ENCODE measurements around the gene ABHD16A.

The ABHD16A gene

DNA sequence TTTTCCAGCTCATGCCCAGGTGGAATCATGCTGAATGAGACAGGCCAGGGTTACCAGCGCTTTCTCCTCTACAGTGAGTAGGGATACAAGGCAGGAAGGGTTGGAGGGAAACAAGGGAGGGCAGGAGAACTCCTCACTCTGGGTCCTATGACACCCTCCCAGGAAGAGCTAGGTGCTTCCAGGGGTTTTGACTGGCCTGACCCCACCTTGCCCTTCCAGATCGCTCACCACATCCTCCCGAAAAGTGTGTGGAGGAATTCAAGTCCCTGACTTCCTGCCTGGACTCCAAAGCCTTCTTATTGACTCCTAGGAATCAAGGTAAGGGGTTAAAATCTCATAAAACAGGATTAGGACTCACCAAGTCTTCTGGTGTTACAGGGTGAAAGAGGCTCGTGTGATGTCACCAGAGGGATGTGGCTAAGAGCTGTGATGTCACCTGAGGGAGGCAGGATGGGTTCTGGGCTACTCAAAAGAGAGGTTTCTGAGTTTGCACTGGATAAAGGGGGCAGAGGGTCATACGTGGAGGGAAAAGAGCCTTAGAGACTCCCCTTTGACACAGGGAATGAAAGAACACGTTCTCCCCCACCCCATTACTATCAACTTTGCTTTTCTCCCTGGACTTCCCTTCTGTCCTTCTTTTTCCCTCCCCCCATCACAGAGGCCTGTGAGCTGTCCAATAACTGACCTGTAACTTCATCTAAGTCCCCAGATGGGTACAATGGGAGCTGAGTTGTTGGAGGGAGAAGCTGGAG lies 45.5 kb downstream of the ABHD16A start:
- TF ChIP-seq ZNF565 (CRISPR knock-in tag; conservative IDR thresholded peaks at IDR 0.05; ENCODE audit: low read depth) (no peak), CREB5 (CRISPR knock-in tag; IDR thresholded peaks at IDR 0.05; ENCODE audit: low read depth) (no peak), GLIS3 (CRISPR knock-in tag; IDR thresholded peaks at IDR 0.05) (no peak), PPARA (CRISPR knock-in tag; IDR thresholded peaks at IDR 0.05; ENCODE audit: borderline replicate concordance) (no peak), PATZ1 (CRISPR knock-in tag; IDR thresholded peaks at IDR 0.05; ENCODE audit: borderline replicate concordance) (no peak), ZFP3 (CRISPR knock-in tag; IDR thresholded peaks at IDR 0.05) (no peak), ZNF70 (CRISPR knock-in tag; IDR thresholded peaks at IDR 0.05) (no peak), TCF4 (CRISPR knock-in tag; IDR thresholded peaks at IDR 0.05; ENCODE audit: borderline replicate concordance) (no peak), ZFP30 (CRISPR knock-in tag; IDR thresholded peaks at IDR 0.05) (no peak), ISL1 (CRISPR knock-in tag; IDR thresholded peaks at IDR 0.05) (no peak)
- ATAC-seq = no peak

DNA sequence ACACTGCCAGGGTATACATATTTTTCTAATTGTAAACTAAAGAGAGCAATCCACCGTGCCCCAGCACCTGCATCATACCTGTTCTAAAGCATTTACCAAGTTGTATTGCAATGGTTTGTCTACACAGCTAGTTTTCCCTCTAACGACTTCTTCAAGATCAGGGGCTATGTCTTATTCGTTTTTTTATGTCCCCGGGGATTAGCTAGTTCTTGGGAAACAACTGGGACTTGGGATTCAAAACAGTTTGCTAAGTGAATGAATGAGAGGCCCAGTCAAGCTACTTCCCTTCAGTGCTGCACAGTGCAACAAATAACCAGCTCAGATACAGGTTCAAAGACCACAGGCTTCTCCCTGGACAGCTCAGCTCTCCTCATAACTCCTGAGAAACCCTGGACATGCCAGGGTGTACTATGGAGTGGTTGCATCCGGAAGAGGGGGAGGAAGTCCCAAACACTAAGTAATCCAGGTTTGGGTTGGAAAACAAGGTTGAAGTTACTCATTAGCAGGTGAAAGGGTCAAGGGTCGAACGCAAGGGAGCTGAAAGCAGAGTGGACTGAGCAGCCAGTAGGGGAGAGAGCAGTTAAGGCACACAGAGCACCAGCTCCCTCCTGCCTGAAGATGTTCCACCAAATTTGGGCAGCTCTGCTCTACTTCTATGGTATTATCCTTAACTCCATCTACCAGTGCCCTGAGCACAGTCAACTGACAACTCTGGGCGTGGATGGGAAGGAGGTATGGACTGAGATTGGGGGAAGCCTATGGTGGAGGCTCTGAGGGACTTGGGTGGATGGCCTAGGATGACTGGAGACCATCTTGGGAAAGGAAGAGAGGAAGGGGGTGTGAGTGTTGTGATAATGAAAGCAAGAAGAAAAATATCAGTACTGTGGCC lies 47.5 kb downstream of the ABHD16A start, which contains the start of gene APOM:
Gene APOM, plus strand, starts transcription at position 546 of the 889 bp plus-strand sequence. Its CDS starts 73 bp downstream, at position 619.
- no peak for ATAC-seq
- TF ChIP-seq TOX (CRISPR knock-in tag; IDR thresholded peaks at IDR 0.05; ENCODE audit: borderline replicate concordance) = no peak
- TF ChIP-seq ZNF70 (CRISPR knock-in tag; IDR thresholded peaks at IDR 0.05) = no peak
- no peak for TF ChIP-seq RARB (CRISPR knock-in tag; IDR thresholded peaks at IDR 0.05)
- no peak for TF ChIP-seq ARNTL (CRISPR knock-in tag; IDR thresholded peaks at IDR 0.05; ENCODE audit: borderline replicate concordance, low read depth)

DNA sequence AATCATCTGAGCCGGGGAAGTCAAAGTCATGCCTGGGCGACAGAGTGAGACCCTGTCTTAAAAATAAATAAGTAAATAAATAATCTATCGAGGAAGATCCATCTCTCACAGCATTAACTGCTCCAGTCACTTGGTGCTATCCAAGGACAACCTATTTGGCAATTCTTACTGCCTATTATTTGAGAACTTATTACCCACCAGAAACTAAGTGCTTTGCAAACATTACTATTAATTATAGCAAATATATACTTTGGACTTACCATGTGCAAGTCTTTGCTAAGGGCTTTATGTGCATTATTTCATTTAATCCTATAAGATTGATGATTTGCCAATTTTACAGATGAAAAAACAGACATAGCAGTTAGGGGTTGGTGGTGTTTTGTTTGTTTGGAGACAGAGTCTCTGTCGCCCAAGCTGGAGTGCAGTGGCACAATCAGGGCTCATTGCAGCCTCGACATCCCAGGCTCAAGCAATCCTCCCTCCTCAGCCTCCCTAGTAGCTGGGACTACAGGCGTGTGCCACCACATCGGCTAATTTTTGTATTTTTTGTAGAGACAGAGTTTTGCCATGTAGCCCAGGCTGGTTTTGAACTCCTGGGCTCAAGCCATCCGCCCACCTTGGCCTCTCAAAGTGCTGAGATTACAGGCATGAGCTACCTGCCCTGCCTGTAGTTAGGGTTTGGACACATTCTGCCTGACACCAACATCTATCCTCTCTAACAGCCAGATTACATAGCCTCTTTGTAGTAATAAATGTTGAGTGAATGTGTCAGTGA lies 48.4 kb downstream of the ABHD16A start:
- ATAC-seq = no peak
- TF ChIP-seq ZNF70 (CRISPR knock-in tag; IDR thresholded peaks at IDR 0.05) (no peak), CREB5 (CRISPR knock-in tag; IDR thresholded peaks at IDR 0.05; ENCODE audit: low read depth) (no peak), ARNTL (CRISPR knock-in tag; IDR thresholded peaks at IDR 0.05; ENCODE audit: borderline replicate concordance, low read depth) (no peak), CSRNP3 (CRISPR knock-in tag; IDR thresholded peaks at IDR 0.05) (no peak), ISL1 (CRISPR knock-in tag; IDR thresholded peaks at IDR 0.05) (no peak)

- TF ChIP-seq CREB5 (CRISPR knock-in tag; IDR thresholded peaks at IDR 0.05; ENCODE audit: low read depth) (no peak), ISL1 (CRISPR knock-in tag; IDR thresholded peaks at IDR 0.05) (no peak), SNAI2 (CRISPR knock-in tag; IDR thresholded peaks at IDR 0.05) (no peak), RARB (CRISPR knock-in tag; IDR thresholded peaks at IDR 0.05) (no peak), CSDC2 (CRISPR knock-in tag; IDR thresholded peaks at IDR 0.05) (no peak), CSRNP3 (CRISPR knock-in tag; IDR thresholded peaks at IDR 0.05) (no peak)
- ATAC-seq = peak; percentile 77
Observed at GRCh38 chr6:31652925-31653724, 50.0 kb downstream of the ABHD16A start.
